Transverse colon (tissue), 4 donors: ENCODE measurements around the gene CHD8. TPM values are rescaled to one million over a fixed set of nuclear protein-coding genes. Genes with fewer than 3 reads are reported as not detected.

ENCODE experiments used
- DNase-seq: peaks from one replicate; pipeline ENCODE4 v3.0.0-alpha.2; 2019
- H3K27ac ChIP-seq, 4 donors: fragments of 200-600 bp; sonication (generic); 2 replicates each; pipeline ENCODE4 v1.5.1; 2016 to 2018; ENCODE audit warnings: inconsistent platforms in 4 of 4
- H3K27me3 ChIP-seq: fragments of 200-600 bp; sonication (generic); 2 replicates; pipeline ENCODE4 v1.5.1; 2017; ENCODE audit warnings: inconsistent platforms
- H3K36me3 ChIP-seq, 4 donors: fragments of 200-600 bp; sonication (generic); 2 replicates each; pipeline ENCODE4 v1.5.1; 2017 to 2019; ENCODE audit warnings: inconsistent platforms in 4 of 4
- H3K4me1 ChIP-seq, 4 donors: fragments of 200-600 bp; sonication (generic); 2 replicates each; pipeline ENCODE4 v1.5.1; 2017 to 2020; ENCODE audit warnings: inconsistent platforms in 4 of 4
- H3K4me3 ChIP-seq, 4 donors: fragments of 200-600 bp; sonication (generic); 1 replicate in 1 of 4; 2 replicates in 3 of 4; pipeline versions ENCODE4 v1.5.1 to v1.6.1; 2017 to 2019; ENCODE audit warnings: inconsistent platforms in 4 of 4
- H3K9me3 ChIP-seq, 2 donors: fragments of 200-600 bp; sonication (generic); 2 replicates each; pipeline ENCODE4 v1.5.1; 2017 to 2019; ENCODE audit warnings: inconsistent platforms in 2 of 2
- CTCF ChIP-seq, 5 experiments: fragments of 200-600 bp in 3 of 5; fragments of 450-650 bp in 2 of 5; sonication (generic) in 3 of 5; IDR thresholded peaks; 1 replicate in 2 of 5; 2 replicates in 3 of 5; pipeline ENCODE4 v1.5.1; 2016 to 2017; ENCODE audit warnings: antibody characterized with exemption in 5 of 5, inconsistent platforms in 3 of 5, mild to moderate bottlenecking in 2 of 5, moderate library complexity in 1 of 5
- EP300 ChIP-seq: sonication (generic); formaldehyde crosslinking; IDR thresholded peaks from one replicate; pipeline ENCODE4 v1.6.1; 2017; ENCODE audit warnings: antibody characterized with exemption, low read depth
- POLR2A ChIP-seq: fragments of 450-650 bp; IDR thresholded peaks from one replicate; pipeline ENCODE4 v1.6.1; 2016; ENCODE audit warnings: antibody characterized with exemption, mild to moderate bottlenecking, moderate library complexity
- POLR2AphosphoS5 ChIP-seq, 3 donors: sonication (generic); formaldehyde crosslinking; IDR thresholded peaks; one replicate each; pipeline ENCODE4 v1.6.1; 2016; ENCODE audit warnings: antibody characterized with exemption in 3 of 3
- WGBS, 2 donors: methylation state at CpG; one replicate each; pipeline ENCODE4 v1.1.5; 2018; ENCODE audit warnings: low coverage in 1 of 2; 5-methylcytosine and 5-hydroxymethylcytosine counted together
- in situ Hi-C, 4 donors: fragments of 200-750 bp; cut with MboI; loops; one replicate each; pipeline versions ENCODE4 v1.15.0 to v1.15.1; 2017; ENCODE audit warnings: low sequenced_read_pairs in 3 of 4, low pct_ligation_motif_present in 1 of 4, low pct_unique_long_range_greater_than_20kb in 1 of 4
- intact Hi-C: fragments of 100-400 bp; cut with DNase I; formaldehyde crosslinking; loops from one replicate; pipeline ENCODE4 v1.15.1; 2023; ENCODE audit warnings: low total_unique reads
- total RNA-seq, 4 donors: library from RNA; depleted of rRNA; stranded (reverse); fragments of >200 nt; gene quantifications; one replicate each; pipeline ENCODE4 v1.1.0, GENCODE V29; 2016

CHD8 gene
- total RNA-seq, 4 donors from 2014 or later = 46.2 to 59.7 (median 50.8) TPM

- H3K27me3 ChIP-seq = no peaks in the 10 kb centered on the region
- intact Hi-C loops (no loop called here), in situ Hi-C loops (no loop called here)
- DNase-seq = no peak
- TF ChIP-seq POLR2AphosphoS5 (IDR thresholded peaks at IDR 0.05) (no peak), POLR2A (no peak), CTCF (IDR thresholded peaks at IDR 0.05) (no peak), EP300 (no peak)
- 85 to 91% methylated on average over 1 of the region's 1 CpG for WGBS, 2 donors
- no peak overlapping the region for H3K27ac ChIP-seq
- no peak overlapping the region for H3K4me3 ChIP-seq
- peaks cover 0 to 90% (median 40%) of the 10 kb centered on the region in 4 donors for H3K36me3 ChIP-seq
- no peaks in the 10 kb centered on the region for H3K9me3 ChIP-seq
- H3K4me1 ChIP-seq = no peaks in the 10 kb centered on the region
These were observed 41.7 kb downstream of the CHD8 start for GRCh38 chr14:21414137-21414631.

- Histone ChIP-seq H3K27me3 (no peaks in the 10 kb centered on the region), H3K4me1 (no peaks in the 10 kb centered on the region), H3K27ac (no peak overlapping the region), H3K4me3 (no peak overlapping the region), H3K9me3 (no peaks in the 10 kb centered on the region), H3K36me3 (peaks cover 0 to 97% (median 50%) of the 10 kb centered on the region in 4 donors)
- intact Hi-C loops = no loop called here
- TF ChIP-seq EP300 (no peak), CTCF (IDR thresholded peaks at IDR 0.05) (no peak), POLR2A (no peak), POLR2AphosphoS5 (IDR thresholded peaks at IDR 0.05) (no peak)
- WGBS, 2 donors = 82 to 86% methylated on average over 3 of the region's 3 CpGs
- in situ Hi-C loops = no loop called here
- DNase-seq = no peak
These were observed 47.8 kb downstream of the CHD8 start for GRCh38 chr14:21408147-21408546.

- intact Hi-C loops (no loop called here), in situ Hi-C loops (no loop called here)
- no peaks in the 10 kb centered on the region for H3K27me3 ChIP-seq
- TF ChIP-seq EP300 (no peak), CTCF (IDR thresholded peaks at IDR 0.05) (no peak), POLR2A (no peak), POLR2AphosphoS5 (IDR thresholded peaks at IDR 0.05) (no peak)
- no peak for DNase-seq
- peaks cover 0 to 97% (median 50%) of the 10 kb centered on the region in 4 donors for H3K36me3 ChIP-seq
- H3K9me3 ChIP-seq = no peaks in the 10 kb centered on the region
- no peak overlapping the region for H3K27ac ChIP-seq
- no peaks in the 10 kb centered on the region for H3K4me1 ChIP-seq
- H3K4me3 ChIP-seq = no peak overlapping the region
These were observed 49.7 kb downstream of the CHD8 start for GRCh38 chr14:21406213-21406612.

GRCh38 chr14:21405097-21405496, 50.8 kb downstream of the CHD8 start:
- TF ChIP-seq EP300 = no peak
- TF ChIP-seq POLR2A = no peak
- TF ChIP-seq POLR2AphosphoS5 (IDR thresholded peaks at IDR 0.05) = no peak
- no peak for TF ChIP-seq CTCF (IDR thresholded peaks at IDR 0.05)
- DNase-seq = no peak
- Histone ChIP-seq H3K9me3 (no peaks in the 10 kb centered on the region), H3K4me1 (no peaks in the 10 kb centered on the region), H3K36me3 (peaks cover 0 to 97% (median 52%) of the 10 kb centered on the region in 4 donors), H3K27ac (no peak overlapping the region), H3K4me3 (no peak overlapping the region), H3K27me3 (no peaks in the 10 kb centered on the region)
- 79 to 89% methylated on average over 2 to 3 of the region's 3 CpGs for WGBS, 2 donors
- intact Hi-C loops = no loop called here
- in situ Hi-C loops = no loop called here
